Omental fat pad (tissue), 4 donors: ENCODE data around the gene SULT1E1. TPM values are rescaled to one million over a fixed set of nuclear protein-coding genes. Genes with fewer than 3 reads are reported as not detected.
"Not testable (repeated sequence)": the region's sequence is repeated elsewhere in the genome, so short reads cannot be mapped to it uniquely, and the experiment has no call there.

ENCODE experiments used
- ATAC-seq: fragments of 150-250 bp; one replicate; pipeline ENCODE4 v1.9.1; 2016; ENCODE audit warnings: mild to moderate bottlenecking, moderate library complexity; ENCODE audit not compliant: low FRiP score
- DNase-seq: peaks from one replicate; pipeline ENCODE4 v3.0.0-alpha.2; 2019; ENCODE audit warnings: low spot score
- CTCF ChIP-seq, 3 donors: fragments of 450-650 bp; IDR thresholded peaks; one replicate each; pipeline ENCODE4 v1.5.1; 2016 to 2017; ENCODE audit warnings: antibody characterized with exemption in 3 of 3, mild to moderate bottlenecking in 3 of 3, moderate library complexity in 2 of 3
- total RNA-seq, 4 donors: library from RNA; depleted of rRNA; stranded (reverse); fragments of >200 nt; gene quantifications; one replicate each; pipeline ENCODE4 v1.1.0, GENCODE V29; 2016

Gene SULT1E1
- total RNA-seq, 4 donors from 2014 or later, result not detected

- ATAC-seq, result no peak
- no peak for TF ChIP-seq CTCF (IDR thresholded peaks at IDR 0.05)
- DNase-seq, result no peak
Observed at GRCh38 chr4:69828828-69829227, 31.1 kb downstream of the SULT1E1 start.

- ATAC-seq, DNase-seq: not testable (repeated sequence)
Observed at GRCh38 chr4:69825056-69825455, 34.9 kb downstream of the SULT1E1 start.

- no peak for ATAC-seq
- no peak for DNase-seq
- TF ChIP-seq CTCF (IDR thresholded peaks at IDR 0.05), result no peak
Observed at GRCh38 chr4:69823481-69824186, 36.3 kb downstream of the SULT1E1 start.

GRCh38 chr4:69823048-69823447 lies 36.9 kb downstream of the SULT1E1 start:
- ATAC-seq (no peak), DNase-seq (no peak)
- TF ChIP-seq CTCF (IDR thresholded peaks at IDR 0.05), result no peak

GRCh38 chr4:69822198-69822597 lies 37.7 kb downstream of the SULT1E1 start:
- TF ChIP-seq CTCF (IDR thresholded peaks at IDR 0.05), result no peak
- ATAC-seq, result no peak
- DNase-seq, result no peak

GRCh38 chr4:69818060-69818639 lies 41.8 kb downstream of the SULT1E1 start:
- no peak for DNase-seq
- no peak for ATAC-seq
- no peak for TF ChIP-seq CTCF (IDR thresholded peaks at IDR 0.05)

GRCh38 chr4:69816236-69816635 lies 43.7 kb downstream of the SULT1E1 start:
- no peak for DNase-seq
- TF ChIP-seq CTCF (IDR thresholded peaks at IDR 0.05), result no peak
- ATAC-seq, result no peak
